Bronchial smooth muscle cell (primary cell): ENCODE measurements around the gene IRGQ. TPM values are rescaled to one million over a fixed set of nuclear protein-coding genes. Genes with fewer than 3 reads are reported as not detected.

Source experiments
- total RNA-seq: library from RNA; depleted of rRNA; stranded (reverse); fragments of >200 nt; gene quantifications from 2 replicates; pipeline ENCODE4 v1.2.1, GENCODE V29; 2014

IRGQ gene, protein sequence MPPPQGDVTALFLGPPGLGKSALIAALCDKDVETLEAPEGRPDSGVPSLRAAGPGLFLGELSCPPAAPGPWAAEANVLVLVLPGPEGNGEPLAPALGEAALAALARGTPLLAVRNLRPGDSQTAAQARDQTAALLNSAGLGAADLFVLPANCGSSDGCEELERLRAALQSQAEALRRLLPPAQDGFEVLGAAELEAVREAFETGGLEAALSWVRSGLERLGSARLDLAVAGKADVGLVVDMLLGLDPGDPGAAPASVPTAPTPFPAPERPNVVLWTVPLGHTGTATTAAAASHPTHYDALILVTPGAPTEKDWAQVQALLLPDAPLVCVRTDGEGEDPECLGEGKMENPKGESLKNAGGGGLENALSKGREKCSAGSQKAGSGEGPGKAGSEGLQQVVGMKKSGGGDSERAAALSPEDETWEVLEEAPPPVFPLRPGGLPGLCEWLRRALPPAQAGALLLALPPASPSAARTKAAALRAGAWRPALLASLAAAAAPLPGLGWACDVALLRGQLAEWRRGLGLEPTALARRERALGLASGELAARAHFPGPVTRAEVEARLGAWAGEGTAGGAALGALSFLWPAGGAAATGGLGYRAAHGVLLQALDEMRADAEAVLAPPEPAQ
- total RNA-seq: 12.9 and 14.2 TPM in 2 replicates

DNA sequence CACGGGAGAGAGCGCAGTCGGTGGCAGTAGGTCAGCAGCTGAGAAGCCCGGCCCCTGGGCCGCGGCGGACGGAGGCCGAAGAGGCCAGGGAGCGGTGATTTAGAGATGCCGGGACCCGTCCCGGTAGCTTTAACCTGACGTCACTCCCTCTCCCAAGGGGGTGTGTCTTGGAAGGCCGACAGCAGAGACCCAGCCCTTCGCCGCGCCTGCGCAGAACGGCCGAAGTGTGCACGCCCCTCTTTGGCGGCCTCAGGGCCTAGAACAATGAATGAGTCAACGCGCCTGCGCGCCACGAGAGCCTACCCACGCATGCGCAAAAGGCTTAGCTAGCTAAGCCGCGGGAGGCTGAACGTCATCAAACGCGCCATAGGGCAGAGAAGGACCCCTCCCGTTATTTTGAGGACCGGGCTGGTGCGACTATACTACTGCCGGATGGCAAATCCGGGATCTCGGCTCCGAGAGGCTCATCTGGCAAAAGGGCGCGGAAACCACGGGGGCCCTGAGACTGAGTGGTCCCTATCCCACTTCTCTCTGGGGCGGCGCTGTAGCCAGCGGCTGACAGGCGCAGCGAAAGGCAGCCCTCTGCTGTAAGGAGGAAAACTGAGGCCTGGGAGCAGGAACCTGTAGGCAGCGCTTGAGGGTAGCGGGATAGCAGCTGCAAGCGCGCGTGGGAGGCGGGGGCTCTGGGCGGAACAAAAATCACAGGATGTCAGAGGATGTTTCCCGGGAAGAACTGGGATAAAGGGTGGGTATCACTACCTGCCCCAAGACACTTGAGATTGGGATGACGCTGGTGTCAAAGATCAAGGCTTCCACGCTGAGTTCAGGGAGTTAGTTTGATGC, at the start of gene IRGQ, which contains the start of gene ZNF576:
Gene IRGQ, minus strand, starts transcription at position 136 of the 843 bp plus-strand sequence. CDS start 796 bp downstream, outside the sequence.
Gene ZNF576, plus strand, starts transcription at position 597 of the 843 bp plus-strand sequence. CDS start 514 bp downstream, outside the sequence.

GRCh38 chr19:43639519-43640423, 43.8 kb upstream of the IRGQ start, which contains the start of gene CADM4:
Gene CADM4 (minus strand): TSS chr19:43639850. CDS start chr19:43639790, 60 bp downstream.

GRCh38 chr19:43619262-43620060, 23.5 kb upstream of the IRGQ start, which contains the start of gene ZNF428:
Gene ZNF428 (minus strand): TSS chr19:43619629. CDS start chr19:43614304, 5,325 bp downstream.

GRCh38 chr19:43611788-43612187, 15.9 kb upstream of the IRGQ start, which contains the start of gene SRRM5:
Gene SRRM5 (plus strand): TSS chr19:43612088. CDS start chr19:43612122, 34 bp downstream.

DNA sequence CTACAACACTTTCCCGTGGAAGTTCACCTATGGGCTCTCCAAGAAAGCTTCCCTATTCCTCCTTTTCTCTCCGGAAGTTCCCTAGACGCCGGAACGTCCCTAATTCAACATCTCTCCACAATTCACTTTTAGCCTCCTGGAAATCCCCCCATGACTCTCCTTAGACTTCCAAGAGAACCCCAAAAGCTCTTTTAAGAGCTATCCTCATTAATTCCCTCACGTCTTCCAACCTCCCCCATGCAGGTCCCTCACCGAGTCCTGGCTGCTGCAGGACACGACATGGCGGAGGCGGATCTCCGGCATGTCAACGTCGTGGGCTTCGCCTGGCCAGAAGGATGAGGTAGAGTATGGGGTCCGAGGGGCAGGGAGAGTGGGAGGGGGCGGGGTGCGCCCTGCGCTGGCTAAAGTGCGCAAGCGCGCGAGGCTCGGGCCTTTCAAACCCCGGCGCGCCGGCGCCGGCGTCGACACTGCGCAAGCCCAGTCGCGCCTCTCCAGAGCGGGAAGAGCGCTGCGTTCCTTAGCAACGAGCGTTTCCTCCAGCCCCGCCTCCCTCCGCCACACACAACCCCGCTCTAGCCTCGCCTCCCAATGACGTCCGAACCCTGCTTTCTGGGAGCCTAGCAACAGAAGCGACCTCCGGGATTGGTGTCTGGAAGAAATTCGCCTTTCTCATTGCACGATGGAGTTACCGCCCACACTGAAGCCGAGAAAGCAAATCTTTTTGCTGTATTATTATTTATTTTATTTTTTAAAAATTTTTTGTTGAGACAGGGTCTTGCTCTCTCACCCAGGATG, 20.6 kb downstream of the IRGQ start, which contains the start of the genes PINLYP and XRCC1:
Gene PINLYP, plus strand, starts transcription at position 646 of the 795 bp plus-strand sequence. CDS start 1,391 bp downstream, outside the sequence.
Gene XRCC1, minus strand, starts transcription at position 372 of the 795 bp plus-strand sequence. Its CDS starts 69 bp downstream, at position 303.

Other genes starting within 250 kb of the IRGQ start
- 0.16 TPM in 1 of 2 replicates, not detected in the other for gene CD177, start 242.4 kb downstream of the IRGQ start, total RNA-seq
- gene TEX101, start 181.2 kb downstream of the IRGQ start, total RNA-seq: not detected in 2 replicates
- gene LYPD3, start 130.5 kb downstream of the IRGQ start, total RNA-seq: 0.17 and 1.1 TPM in 2 replicates
- gene PHLDB3, start 91.4 kb downstream of the IRGQ start, total RNA-seq: 18.4 and 41.0 TPM in 2 replicates
- 93.0 and 131 TPM in 2 replicates for gene ETHE1, start 68.9 kb downstream of the IRGQ start, total RNA-seq
- gene ZNF575, start 62.9 kb downstream of the IRGQ start, total RNA-seq: 0.16 and 0.60 TPM in 2 replicates
- gene XRCC1, start 20.6 kb downstream of the IRGQ start, total RNA-seq: 10.5 and 17.8 TPM in 2 replicates
- 3.8 and 6.3 TPM in 2 replicates for gene PINLYP, start 20.3 kb downstream of the IRGQ start, total RNA-seq
- 8.2 and 8.8 TPM in 2 replicates for gene ZNF576, start 461 bp upstream of the IRGQ start, total RNA-seq
- gene SRRM5, start 16.0 kb upstream of the IRGQ start, total RNA-seq: not detected in 2 replicates
- 40.5 and 44.7 TPM in 2 replicates for gene ZNF428, start 23.5 kb upstream of the IRGQ start, total RNA-seq
- gene CADM4, start 43.7 kb upstream of the IRGQ start, total RNA-seq: 1.4 and 1.7 TPM in 2 replicates
- 43.1 and 51.4 TPM in 2 replicates for gene PLAUR, start 74.0 kb upstream of the IRGQ start, total RNA-seq
- not detected in 2 replicates for gene IRGC, start 119.9 kb upstream of the IRGQ start, total RNA-seq
- 4.3 and 8.8 TPM in 2 replicates for gene SMG9, start 158.8 kb upstream of the IRGQ start, total RNA-seq
- gene KCNN4, start 184.8 kb upstream of the IRGQ start, total RNA-seq: 0.77 and 3.3 TPM in 2 replicates
- 0.95 and 1.9 TPM in 2 replicates for gene LYPD5, start 206.3 kb upstream of the IRGQ start, total RNA-seq
- gene ZNF283, start 231.2 kb upstream of the IRGQ start, total RNA-seq: 9.7 and 14.8 TPM in 2 replicates